Heart left ventricle (tissue), 16 donors: ENCODE measurements around the gene SHISA2. TPM values are rescaled to one million over a fixed set of nuclear protein-coding genes. Genes with fewer than 3 reads are reported as not detected.
"Not testable (repeated sequence)": the region's sequence is repeated elsewhere in the genome, so short reads cannot be mapped to it uniquely, and the experiment has no call there.

Source experiments
- ATAC-seq, 4 donors: fragments of 200-7000 bp; cut with Tn5 transposase; one replicate each; pipeline ENCODE4 v1.9.1; 2020 to 2022; ENCODE audit warnings: moderate library complexity in 4 of 4, mild to moderate bottlenecking in 3 of 4, moderate number of reproducible peaks in 1 of 4
- DNase-seq, 5 donors: peaks; one replicate each; pipeline ENCODE4 v3.0.0-alpha.2; 2020
- H3K27ac ChIP-seq, 12 donors: fragments of 200-600 bp; sonication (generic) in 4 of 12; one replicate each; pipeline versions ENCODE4 v1.5.0 to v1.8.0; 2016 to 2022; ENCODE audit warnings: mild to moderate bottlenecking in 2 of 12
- H3K27me3 ChIP-seq, 9 donors: fragments of 200-600 bp; sonication (generic) in 2 of 9; one replicate each; pipeline versions ENCODE4 v1.5.1 to v1.8.0; 2016 to 2022; ENCODE audit warnings: mild to moderate bottlenecking in 3 of 9
- H3K36me3 ChIP-seq, 9 donors: fragments of 200-600 bp; sonication (generic) in 2 of 9; one replicate each; pipeline versions ENCODE4 v1.5.0 to v1.8.0; 2018 to 2022; ENCODE audit warnings: mild to moderate bottlenecking in 2 of 9
- H3K4me1 ChIP-seq, 12 donors: fragments of 200-600 bp; sonication (generic) in 4 of 12; one replicate each; pipeline versions ENCODE4 v1.5.0 to v1.8.0; 2016 to 2022; ENCODE audit warnings: mild to moderate bottlenecking in 3 of 12
- H3K4me3 ChIP-seq, 12 donors: fragments of 200-600 bp; sonication (generic) in 4 of 12; one replicate each; pipeline versions ENCODE4 v1.5.0 to v1.8.0; 2017 to 2022; ENCODE audit warnings: mild to moderate bottlenecking in 9 of 12, moderate library complexity in 4 of 12
- H3K9me3 ChIP-seq, 12 donors: fragments of 200-600 bp; sonication (generic) in 4 of 12; one replicate each; pipeline versions ENCODE4 v1.5.0 to v1.8.0; 2016 to 2022; ENCODE audit warnings: mild to moderate bottlenecking in 1 of 12
- POLR2A ChIP-seq, 2 donors: fragments of 450-650 bp; IDR thresholded peaks; one replicate each; pipeline ENCODE4 v1.6.1; 2017; ENCODE audit warnings: antibody characterized with exemption in 2 of 2, mild to moderate bottlenecking in 2 of 2, moderate library complexity in 2 of 2
- WGBS, 4 donors: extraction: QIAGEN DNeasy Blood & Tissue Kit in 2 of 4; methylation state at CpG; one replicate each; pipeline versions ENCODE4 v1.1.5 to v1.1.7; 2013 to 2018; 5-methylcytosine and 5-hydroxymethylcytosine counted together
- intact Hi-C, 10 donors: fragments of 100-400 bp; cut with DNase I; formaldehyde crosslinking; loops; one replicate each; pipeline versions ENCODE4 v1.11.1 to v1.14.2; 2022
- polyA plus RNA-seq, 2 donors: library from polyadenylated mRNA; stranded (reverse); fragments of 200-250 nt; gene quantifications; one replicate each; pipeline ENCODE4 v1.2.3, GENCODE V29; 2013
- total RNA-seq, 9 donors: library from RNA; depleted of rRNA in 2 of 9; stranded (reverse); fragments of >200 nt in 2 of 9; fragmentation: NEBNext Ultra II Directional in 3 of 9; extraction: Animal tissue kit (Norgen Biotek cat#: 25700) in 3 of 9; gene quantifications; one replicate each; pipeline versions ENCODE4 v1.1.0 to v1.2.4, GENCODE V29; 2016 to 2023
- TF ChIP-seq, protein P1 (sequence below), 12 donors: fragments of 200-600 bp; sonication (generic) in 4 of 12; IDR thresholded peaks; one replicate each; pipeline versions ENCODE4 v1.5.0 to v1.8.0; 2018 to 2022; ENCODE audit warnings: antibody characterized with exemption in 12 of 12, mild to moderate bottlenecking in 5 of 12
- donor health status: ischemic (EF 13 %, LVEDD 7.1; RV severe dilation, severe dysfunction).
- donor health status: healthy with polysubstance abuse.
- donor health status: DM: no; HTN: yes; CAD: no.
- donor health status: DM: no; HTN: no; CAD: no.
- donor health status: ischemic (EF 25% LVEDD 6.9; RV normal size, moderate dysfunction).
- donor health status: ischemic (EF 25% LVEDD 5.7; RV mildly dilated, moderate dysfunction).
- donor health status: healthy.
- donor health status: DM: yes; HTN: yes; CAD: no.
- donor health status: ischemic (EF 35%, LVEDD 5.7; RV mildly dilated, moderate dysfunction).
- donor health status: nonischemic (EF 11% LVEDD 7.7; RV severe dilation, severe dysfunction).
- donor health status: DM: yes; HTN: yes; CAD: no.
- donor health status: PGD.
- donor health status: ischemic (EF 29% LVEDD 5.4; RV normal size, mild dysfunction).
- donor health status: nonischemic (EF 23%, LVEDD 6.1; RV moderate dilation, normal function).

The SHISA2 gene
- total and polyA plus RNA-seq, 11 donors = 0.08 to 0.72 (median 0.12) TPM; not detected in 1

DNA sequence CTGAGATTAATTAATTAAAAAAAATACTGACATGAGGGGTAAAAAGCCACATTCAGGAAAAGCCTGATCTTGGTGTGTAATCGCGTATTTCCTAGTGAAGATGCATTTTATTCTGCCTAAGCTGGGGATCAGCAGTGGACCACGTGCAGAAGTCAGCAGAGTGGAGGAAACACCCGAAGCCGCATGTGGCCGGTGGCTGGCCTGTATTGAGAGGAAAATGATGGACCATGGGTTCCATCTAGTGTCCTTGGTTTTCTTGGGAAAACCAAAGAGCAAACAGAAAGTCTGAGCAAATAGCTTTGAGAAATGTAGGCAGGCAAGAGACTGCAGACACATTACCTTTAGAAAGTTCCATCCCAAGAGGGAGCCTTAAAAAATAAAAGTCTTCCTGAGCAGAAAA is 23.7 kb upstream of the SHISA2 start:
- Histone ChIP-seq H3K4me1 (no peaks in the 10 kb centered on the region), H3K27ac (no peak overlapping the region), H3K36me3 (no peaks in the 10 kb centered on the region), H3K4me3 (no peak overlapping the region), H3K27me3 (peaks cover 0 to 22% (median 4%) of the 10 kb centered on the region in 9 donors), H3K9me3 (no peaks in the 10 kb centered on the region)
- ATAC-seq (no peak), DNase-seq (no peak)
- TF ChIP-seq, protein P1, sequence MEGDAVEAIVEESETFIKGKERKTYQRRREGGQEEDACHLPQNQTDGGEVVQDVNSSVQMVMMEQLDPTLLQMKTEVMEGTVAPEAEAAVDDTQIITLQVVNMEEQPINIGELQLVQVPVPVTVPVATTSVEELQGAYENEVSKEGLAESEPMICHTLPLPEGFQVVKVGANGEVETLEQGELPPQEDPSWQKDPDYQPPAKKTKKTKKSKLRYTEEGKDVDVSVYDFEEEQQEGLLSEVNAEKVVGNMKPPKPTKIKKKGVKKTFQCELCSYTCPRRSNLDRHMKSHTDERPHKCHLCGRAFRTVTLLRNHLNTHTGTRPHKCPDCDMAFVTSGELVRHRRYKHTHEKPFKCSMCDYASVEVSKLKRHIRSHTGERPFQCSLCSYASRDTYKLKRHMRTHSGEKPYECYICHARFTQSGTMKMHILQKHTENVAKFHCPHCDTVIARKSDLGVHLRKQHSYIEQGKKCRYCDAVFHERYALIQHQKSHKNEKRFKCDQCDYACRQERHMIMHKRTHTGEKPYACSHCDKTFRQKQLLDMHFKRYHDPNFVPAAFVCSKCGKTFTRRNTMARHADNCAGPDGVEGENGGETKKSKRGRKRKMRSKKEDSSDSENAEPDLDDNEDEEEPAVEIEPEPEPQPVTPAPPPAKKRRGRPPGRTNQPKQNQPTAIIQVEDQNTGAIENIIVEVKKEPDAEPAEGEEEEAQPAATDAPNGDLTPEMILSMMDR (IDR thresholded peaks at IDR 0.05) = no peak
- no peak for TF ChIP-seq POLR2A (IDR thresholded peaks at IDR 0.05)
- intact Hi-C loops = no loop called here
- WGBS, 4 donors = 50 to 60% (median 56%) methylated on average over 6 of the region's 6 CpGs

DNA sequence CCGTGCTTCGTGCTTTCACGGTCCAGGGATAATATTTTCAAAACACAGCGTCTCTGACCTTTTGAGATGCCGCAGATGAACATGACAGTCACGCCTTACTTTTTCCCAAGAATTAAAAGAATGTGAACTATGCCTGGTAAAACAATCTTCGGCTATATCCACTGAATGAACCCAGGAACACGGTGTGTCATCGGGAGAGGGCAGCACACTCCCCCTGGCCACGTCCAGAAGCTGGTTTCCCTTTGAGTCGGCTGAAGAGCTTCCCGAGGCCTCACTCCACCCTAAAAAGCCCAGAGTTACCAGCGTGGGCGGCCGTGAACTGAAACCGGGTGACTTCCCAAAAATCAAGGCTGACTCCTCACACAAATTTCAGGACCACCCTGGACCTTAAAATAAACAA is 22.9 kb upstream of the SHISA2 start:
- H3K27ac ChIP-seq = no peak overlapping the region
- DNase-seq = no peak
- no peak for TF ChIP-seq POLR2A (IDR thresholded peaks at IDR 0.05)
- intact Hi-C loops = loop anchor here in 1 of 10 donors (5.0 kb wide), 1 partner anchor 1072 kb away; no protein-coding TSS in a partner anchor
- ATAC-seq = peak in 2 of 4 donors; percentile 28 to 44
- no peaks in the 10 kb centered on the region for H3K36me3 ChIP-seq
- H3K27me3 ChIP-seq = peaks cover 0 to 22% (median 4%) of the 10 kb centered on the region in 9 donors
- H3K9me3 ChIP-seq = no peaks in the 10 kb centered on the region
- H3K4me1 ChIP-seq = no peaks in the 10 kb centered on the region
- H3K4me3 ChIP-seq = no peak overlapping the region
- 21 to 43% (median 30%) methylated on average over 12 to 16 of the region's 16 CpGs for WGBS, 4 donors

DNA sequence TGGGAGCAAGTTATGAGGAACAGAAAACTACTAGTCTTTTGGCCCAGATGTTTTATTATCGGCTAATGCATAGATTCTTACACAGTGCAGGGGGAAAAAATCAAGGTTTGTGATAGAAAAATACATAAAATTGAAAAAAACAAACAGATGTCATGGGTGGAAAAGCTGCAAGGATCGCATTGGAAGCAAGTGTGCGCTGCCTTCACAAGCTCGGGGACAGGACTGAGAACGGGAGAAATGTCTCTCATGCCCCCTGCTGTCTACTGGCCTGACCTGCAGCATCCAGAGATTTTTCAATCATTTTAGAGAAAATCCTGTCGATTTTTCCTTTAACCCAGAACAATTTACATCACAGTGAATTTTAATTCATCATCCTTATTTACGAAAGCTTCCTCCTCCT is 20.5 kb upstream of the SHISA2 start:
- peaks cover 0 to 22% (median 5%) of the 10 kb centered on the region in 9 donors for H3K27me3 ChIP-seq
- TF ChIP-seq, protein P1 (IDR thresholded peaks at IDR 0.05) = peak in 4 of 12 donors; percentile 9 to 20 (median 12)
- not testable (repeated sequence) for H3K27ac ChIP-seq, DNase-seq, H3K4me1 ChIP-seq, H3K4me3 ChIP-seq, H3K36me3 ChIP-seq, H3K9me3 ChIP-seq
- intact Hi-C loops = loop anchor here in 1 of 10 donors (5.0 kb wide), 1 partner anchor 1070 kb away; no protein-coding TSS in a partner anchor
- ATAC-seq = peak in 3 of 4 donors; percentile 64 to 77 (median 72)
- WGBS, 4 donors = 9 to 19% (median 10%) methylated on average over 5 of the region's 7 CpGs

DNA sequence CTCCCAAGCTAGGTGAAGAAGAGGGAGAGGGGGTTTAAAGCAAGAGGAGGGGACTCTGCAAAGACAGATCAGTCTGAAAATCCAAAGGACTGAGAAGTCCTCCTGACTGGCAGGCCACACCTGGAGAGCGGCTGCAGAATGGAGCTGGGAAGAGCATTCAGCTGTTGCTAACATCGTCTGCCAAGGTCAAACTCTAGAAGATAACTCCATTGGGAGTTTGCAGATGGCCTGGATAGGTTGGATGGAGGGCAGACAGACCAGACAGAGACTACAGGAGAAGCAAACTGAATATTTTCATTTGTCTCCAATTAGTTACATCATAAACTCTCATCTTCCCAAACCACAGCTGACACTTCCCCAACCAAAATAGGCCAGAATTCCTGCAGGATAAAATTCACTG is 19.9 kb upstream of the SHISA2 start:
- no peak for TF ChIP-seq POLR2A (IDR thresholded peaks at IDR 0.05)
- TF ChIP-seq, protein P1 (IDR thresholded peaks at IDR 0.05) = no peak
- ATAC-seq (no peak), DNase-seq (no peak)
- intact Hi-C loops = loop anchor here in 2 of 10 donors (2.0 to 5.0 kb wide), 3 partner anchors 495 to 1069 kb away; no protein-coding TSS in a partner anchor
- no peaks in the 10 kb centered on the region for H3K36me3 ChIP-seq
- 74 to 86% (median 79%) methylated on average over 2 of the region's 2 CpGs for WGBS, 4 donors
- peaks cover 0 to 22% (median 5%) of the 10 kb centered on the region in 9 donors for H3K27me3 ChIP-seq
- H3K4me1 ChIP-seq = no peaks in the 10 kb centered on the region
- no peak overlapping the region for H3K4me3 ChIP-seq
- no peaks in the 10 kb centered on the region for H3K9me3 ChIP-seq
- H3K27ac ChIP-seq = no peak overlapping the region

DNA sequence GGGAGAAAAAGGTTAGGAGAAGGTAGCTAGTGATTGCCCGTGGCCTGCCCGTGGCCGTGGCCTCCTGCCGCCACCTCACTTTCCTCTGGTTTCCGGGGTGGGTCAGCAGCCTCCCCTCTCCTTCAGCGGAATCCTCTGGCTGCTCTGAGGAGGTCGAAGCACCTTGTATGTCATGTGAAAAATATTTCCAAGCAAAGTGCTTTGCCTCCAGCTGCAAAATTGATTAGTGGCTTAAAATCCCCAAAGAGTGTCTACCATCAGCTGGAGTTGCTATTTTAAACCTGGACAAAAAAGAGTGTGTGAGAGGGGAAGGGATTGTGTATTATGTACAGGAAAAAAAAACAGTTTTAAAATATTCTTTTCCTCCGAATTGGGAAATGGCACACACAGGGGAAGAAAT is 17.8 kb upstream of the SHISA2 start:
- not testable (repeated sequence) for DNase-seq, H3K4me1 ChIP-seq, ATAC-seq, H3K9me3 ChIP-seq, H3K36me3 ChIP-seq, H3K27ac ChIP-seq, H3K4me3 ChIP-seq
- peaks cover 0 to 16% (median 4%) of the 10 kb centered on the region in 9 donors for H3K27me3 ChIP-seq
- WGBS, 4 donors = 45 to 70% (median 53%) methylated on average over 8 of the region's 8 CpGs
- intact Hi-C loops = loop anchor here in 3 of 10 donors (2.0 to 10.0 kb wide), 4 partner anchors 235 to 1067 kb away; no protein-coding TSS in a partner anchor

DNA sequence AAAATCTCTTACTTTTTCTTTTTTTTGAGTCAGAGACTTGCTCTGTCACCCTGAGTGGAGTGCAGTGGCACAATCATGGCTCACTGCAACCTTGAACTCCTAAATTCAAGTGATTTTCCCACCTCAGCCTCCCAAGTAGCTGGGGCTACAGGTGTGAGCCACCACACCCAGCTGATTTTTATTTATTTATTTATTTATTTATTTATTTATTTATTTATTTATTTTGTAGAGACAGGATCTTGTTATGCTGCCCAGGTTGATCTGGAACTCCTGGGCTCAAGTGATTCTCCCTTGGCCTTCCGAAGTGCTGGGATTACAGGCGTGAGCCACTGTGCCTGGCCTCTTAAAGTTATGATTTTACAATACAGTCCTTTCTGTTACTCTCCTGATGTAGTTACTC is 16.6 kb upstream of the SHISA2 start:
- WGBS, 4 donors = 94 to 100% (median 98%) methylated on average over 2 of the region's 2 CpGs
- intact Hi-C loops = loop anchor here in 1 of 10 donors (10.0 kb wide), 1 partner anchor 234 kb away; no protein-coding TSS in a partner anchor
- not testable (repeated sequence) for H3K36me3 ChIP-seq, ATAC-seq, H3K4me3 ChIP-seq, H3K4me1 ChIP-seq, DNase-seq, H3K9me3 ChIP-seq, H3K27ac ChIP-seq
- peaks cover 0 to 12% (median 0%) of the 10 kb centered on the region in 9 donors for H3K27me3 ChIP-seq
